OCI-LY7 (cell line): ENCODE data around the gene UBE2S. TPM values are rescaled to one million over a fixed set of nuclear protein-coding genes. Genes with fewer than 3 reads are reported as not detected.

ENCODE experiments used
- BruUV-seq: library from RNA; stranded (reverse); fragments of 400-500 nt; replicated peaks from 2 replicates; lab custom pipeline; 2021; lab: Mats Ljungman, UMichigan
- CTCF ChIA-PET: fragments of 300-600 bp; sonication (Branson Sonifier 250); formaldehyde crosslinking; loops from one replicate; lab custom pipeline; 2022; ENCODE audit warnings: antibody characterized with exemption; ENCODE audit not compliant: unreplicated experiment; lab: Charles Lee
- POLR2A ChIA-PET: fragments of 300-600 bp; sonication (Branson Sonifier 250); formaldehyde crosslinking; loops from one replicate; lab custom pipeline; 2022; ENCODE audit warnings: antibody characterized with exemption; lab: Charles Lee
- DNase-seq: peaks from one replicate; pipeline ENCODE4 v3.0.0-alpha.2; 2015; ENCODE audit warnings: low spot score
- H2AFZ ChIP-seq: fragments of 200-600 bp; sonication (generic), shearing (Covaris generic); 2 replicates; pipeline ENCODE4 v1.6.1; 2014; ENCODE audit warnings: mild to moderate bottlenecking, antibody characterized with exemption, low read length, moderate library complexity
- H3K27ac ChIP-seq: fragments of 200-600 bp; sonication (generic); 2 replicates; pipeline ENCODE4 v1.5.1; 2014; ENCODE audit warnings: mixed run types, low read depth, mild to moderate bottlenecking, moderate library complexity, low read length, inconsistent platforms; ENCODE audit not compliant: poor library complexity, severe bottlenecking
- H3K36me3 ChIP-seq: fragments of 200-600 bp; sonication (generic); 2 replicates; pipeline ENCODE4 v1.6.1; 2014; ENCODE audit warnings: mild to moderate bottlenecking, antibody characterized with exemption, low read length, moderate library complexity, mixed read lengths; ENCODE audit not compliant: insufficient read depth
- H3K4me1 ChIP-seq: fragments of 200-600 bp; sonication (generic); 2 replicates; pipeline ENCODE4 v1.5.1; 2014; ENCODE audit warnings: mild to moderate bottlenecking, low read length; ENCODE audit not compliant: insufficient read depth, poor library complexity, severe bottlenecking
- H3K4me2 ChIP-seq: fragments of 200-600 bp; sonication (generic); 2 replicates; pipeline ENCODE4 v1.6.1; 2014; ENCODE audit warnings: mild to moderate bottlenecking, low read length
- H3K4me3 ChIP-seq: fragments of 200-600 bp; sonication (generic); 2 replicates; pipeline ENCODE4 v1.5.1; 2014; ENCODE audit warnings: mild to moderate bottlenecking, low read depth, low read length; ENCODE audit not compliant: poor library complexity, severe bottlenecking
- H3K79me2 ChIP-seq: fragments of 200-600 bp; sonication (generic); 2 replicates; pipeline ENCODE4 v1.6.1; 2016; ENCODE audit warnings: low read depth, mild to moderate bottlenecking, low read length, moderate library complexity, mixed read lengths; ENCODE audit not compliant: insufficient read depth
- H3K9me2 ChIP-seq: fragments of 200-600 bp; sonication (generic); 2 replicates; pipeline ENCODE4 v1.6.1; 2016; ENCODE audit warnings: mild to moderate bottlenecking, low read length, mixed read lengths; ENCODE audit not compliant: insufficient read depth
- H3K9me3 ChIP-seq: fragments of 200-600 bp; sonication (generic); 2 replicates; pipeline ENCODE4 v1.6.1; 2014; ENCODE audit warnings: mild to moderate bottlenecking, mixed run types, low read length, mixed read lengths
- H4K20me1 ChIP-seq: fragments of 200-600 bp; sonication (generic); 2 replicates; pipeline ENCODE4 v1.6.1; 2014; ENCODE audit warnings: mild to moderate bottlenecking, antibody characterized with exemption, low read length, moderate library complexity, mixed read lengths; ENCODE audit not compliant: insufficient read depth
- EZH2phosphoT487 ChIP-seq: fragments of 200-600 bp; sonication (generic); IDR thresholded peaks from 2 replicates; pipeline ENCODE4 v1.6.1; 2018; ENCODE audit warnings: low read depth, borderline replicate concordance, mild to moderate bottlenecking, mixed run types, antibody characterized with exemption, low read length, moderate library complexity, mixed read lengths
- intact Hi-C: fragments of 100-400 bp; cut with micrococcal nuclease; formaldehyde crosslinking; loops from one replicate; pipeline ENCODE4 v1.10.0; 2022; ENCODE audit not compliant: unreplicated experiment
- total RNA-seq, 2 experiments: library from RNA; depleted of rRNA in 1 of 2; stranded (reverse); fragments of >200 nt in 1 of 2; shearing (Covaris generic) in 1 of 2; gene quantifications; 2 replicates each; pipeline ENCODE4 v1.2.3, GENCODE V29; 2014 to 2022
- TF ChIP-seq, protein P1 (sequence below): fragments of 200-600 bp; sonication (generic); conservative IDR thresholded peaks from 2 replicates; pipeline ENCODE4 v1.5.1; 2014; ENCODE audit warnings: mild to moderate bottlenecking, antibody characterized with exemption, low read length, moderate library complexity, mixed read lengths

UBE2S gene
- total RNA-seq, 2 experiments from 2014 or later: 285 to 682 TPM

DNA sequence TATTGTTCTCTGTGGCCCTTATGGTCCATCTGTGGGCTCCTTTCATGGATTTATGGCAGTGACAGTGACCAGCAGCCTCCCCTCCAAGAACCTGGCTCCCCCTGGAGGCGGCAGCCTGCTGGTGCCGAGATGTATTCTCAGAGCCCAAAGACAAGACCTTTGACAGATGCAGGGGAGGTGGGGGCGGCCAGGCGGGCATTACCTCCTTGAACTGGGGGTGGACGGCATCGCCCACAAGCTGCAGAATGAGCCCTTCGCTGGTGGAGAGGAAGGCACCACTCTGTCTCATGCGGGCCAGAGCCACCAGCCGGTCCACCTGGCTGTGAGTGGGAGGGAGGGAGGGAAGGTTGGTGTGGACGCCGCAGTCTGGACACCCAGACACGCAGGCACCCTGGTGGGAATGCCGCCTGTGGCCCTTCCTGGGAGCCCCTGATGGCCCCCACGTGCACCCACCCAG, 47.2 kb upstream of the UBE2S start:
- H4K20me1 ChIP-seq: no peaks in the 10 kb centered on the region
- DNase-seq: peak; percentile 58
- POLR2A ChIA-PET: no interaction called here
- CTCF ChIA-PET: no interaction called here
- no TSS peak for BruUV-seq
- TF ChIP-seq, protein P1, sequence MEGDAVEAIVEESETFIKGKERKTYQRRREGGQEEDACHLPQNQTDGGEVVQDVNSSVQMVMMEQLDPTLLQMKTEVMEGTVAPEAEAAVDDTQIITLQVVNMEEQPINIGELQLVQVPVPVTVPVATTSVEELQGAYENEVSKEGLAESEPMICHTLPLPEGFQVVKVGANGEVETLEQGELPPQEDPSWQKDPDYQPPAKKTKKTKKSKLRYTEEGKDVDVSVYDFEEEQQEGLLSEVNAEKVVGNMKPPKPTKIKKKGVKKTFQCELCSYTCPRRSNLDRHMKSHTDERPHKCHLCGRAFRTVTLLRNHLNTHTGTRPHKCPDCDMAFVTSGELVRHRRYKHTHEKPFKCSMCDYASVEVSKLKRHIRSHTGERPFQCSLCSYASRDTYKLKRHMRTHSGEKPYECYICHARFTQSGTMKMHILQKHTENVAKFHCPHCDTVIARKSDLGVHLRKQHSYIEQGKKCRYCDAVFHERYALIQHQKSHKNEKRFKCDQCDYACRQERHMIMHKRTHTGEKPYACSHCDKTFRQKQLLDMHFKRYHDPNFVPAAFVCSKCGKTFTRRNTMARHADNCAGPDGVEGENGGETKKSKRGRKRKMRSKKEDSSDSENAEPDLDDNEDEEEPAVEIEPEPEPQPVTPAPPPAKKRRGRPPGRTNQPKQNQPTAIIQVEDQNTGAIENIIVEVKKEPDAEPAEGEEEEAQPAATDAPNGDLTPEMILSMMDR: peak; percentile 80
- TF ChIP-seq EZH2phosphoT487: no peak
- H3K9me2 ChIP-seq: no peaks in the 10 kb centered on the region
- no peaks in the 10 kb centered on the region for H3K79me2 ChIP-seq
- H3K4me1 ChIP-seq: peaks cover 3% of the 10 kb centered on the region
- H3K27ac ChIP-seq: no peak overlapping the region
- no peak overlapping the region for H3K4me2 ChIP-seq
- no peak overlapping the region for H3K4me3 ChIP-seq
- no peak overlapping the region for H2AFZ ChIP-seq
- peaks cover 15% of the 10 kb centered on the region for H3K36me3 ChIP-seq
- intact Hi-C loops: no loop called here
- no peaks in the 10 kb centered on the region for H3K9me3 ChIP-seq

DNA sequence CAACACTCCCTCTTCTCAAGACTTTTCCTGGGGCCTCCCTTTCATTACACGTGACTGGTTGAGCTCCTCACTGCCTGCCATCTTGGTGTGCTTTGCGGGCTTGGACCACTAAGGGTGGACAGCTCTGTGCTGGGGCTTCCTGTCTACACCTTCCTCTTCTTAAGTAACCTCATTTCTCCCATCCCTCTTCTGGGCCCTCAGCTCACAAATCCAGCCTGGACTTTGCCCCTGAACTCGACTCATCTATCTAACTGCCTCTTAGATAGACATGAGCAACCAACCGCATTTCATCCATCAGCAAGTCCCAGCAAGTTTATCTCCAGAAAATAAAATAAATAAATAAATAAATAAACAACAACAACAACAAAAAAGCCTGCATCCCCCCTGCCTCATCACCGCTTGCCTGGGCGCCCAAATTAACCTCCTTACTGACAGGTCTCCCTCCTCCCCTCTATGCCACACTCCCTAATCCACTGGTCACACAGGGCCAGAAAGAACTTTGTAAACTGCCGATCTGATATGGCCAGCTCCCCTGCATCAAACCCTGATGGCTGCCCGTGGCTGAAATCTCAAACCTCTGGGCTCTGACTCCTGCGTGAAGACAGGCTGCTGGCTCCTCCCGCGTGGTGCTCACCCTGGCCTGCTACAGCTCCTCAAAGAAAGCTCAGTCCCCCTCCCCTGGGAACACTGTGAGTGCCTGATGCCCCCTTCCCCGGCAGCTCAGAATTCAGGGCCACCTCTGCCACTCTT, 46.1 kb upstream of the UBE2S start:
- POLR2A ChIA-PET: no interaction called here
- Histone ChIP-seq H3K36me3 (peaks cover 15% of the 10 kb centered on the region), H3K9me3 (no peaks in the 10 kb centered on the region), H2AFZ (no peak overlapping the region), H3K27ac (no peak overlapping the region), H3K9me2 (no peaks in the 10 kb centered on the region), H4K20me1 (no peaks in the 10 kb centered on the region), H3K79me2 (no peaks in the 10 kb centered on the region), H3K4me3 (no peak overlapping the region), H3K4me2 (no peak overlapping the region), H3K4me1 (peaks cover 3% of the 10 kb centered on the region)
- BruUV-seq: no TSS peak
- CTCF ChIA-PET: no interaction called here
- no peak for TF ChIP-seq EZH2phosphoT487
- TF ChIP-seq, protein P1: no peak
- no peak for DNase-seq
- intact Hi-C loops: no loop called here

DNA sequence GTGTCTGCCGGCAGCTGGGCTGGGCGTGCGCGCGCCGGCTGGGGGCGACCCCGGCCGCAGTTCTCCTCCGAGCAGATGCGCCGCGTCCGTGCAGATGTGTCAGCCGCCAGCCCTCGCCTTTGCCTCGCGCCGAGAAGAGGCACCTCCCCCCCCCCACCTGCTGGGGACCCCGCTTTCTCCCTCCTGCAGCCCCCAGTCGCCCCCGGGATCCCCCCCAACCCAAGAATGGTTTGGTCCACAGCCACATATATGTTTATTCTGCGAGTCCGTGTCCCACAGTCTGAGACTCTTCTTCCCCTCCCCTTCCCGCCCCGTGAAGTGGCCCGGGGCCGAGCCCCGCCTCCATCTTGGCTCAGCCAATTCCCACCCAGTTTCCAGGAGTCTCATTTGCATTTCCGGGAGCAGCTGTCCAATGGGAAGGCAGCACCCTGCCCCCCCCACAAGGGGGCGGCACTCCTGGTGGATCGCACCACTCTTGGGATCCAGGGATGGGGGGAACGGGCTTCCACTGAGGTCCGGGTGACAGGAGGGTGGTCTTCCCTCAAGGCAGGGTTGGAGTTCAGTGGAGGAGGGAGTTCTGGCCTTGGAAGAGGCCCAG, 45.3 kb upstream of the UBE2S start:
- POLR2A ChIA-PET: no interaction called here

More for the DNA sequence above, 45.3 kb upstream of the UBE2S start:
- no peak overlapping the region for H3K27ac ChIP-seq
- H4K20me1 ChIP-seq: no peaks in the 10 kb centered on the region
- H3K36me3 ChIP-seq: peaks cover 15% of the 10 kb centered on the region
- H3K9me2 ChIP-seq: no peaks in the 10 kb centered on the region
- no TSS peak for BruUV-seq
- H3K9me3 ChIP-seq: no peaks in the 10 kb centered on the region
- no peak overlapping the region for H3K4me3 ChIP-seq
- DNase-seq: peak; percentile 76
- CTCF ChIA-PET: no interaction called here
- H3K79me2 ChIP-seq: no peaks in the 10 kb centered on the region
- no peak overlapping the region for H2AFZ ChIP-seq
- H3K4me2 ChIP-seq: no peak overlapping the region; the same call in 1 of the 2 replicates
- peaks cover 2% of the 10 kb centered on the region for H3K4me1 ChIP-seq
- TF ChIP-seq, protein P1: no peak
- no peak for TF ChIP-seq EZH2phosphoT487
- intact Hi-C loops: no loop called here
